Chondrocyte (in vitro differentiated cells): Measurements from ENCODE around the gene DIP2C. TPM values are rescaled to one million over a fixed set of nuclear protein-coding genes. Genes with fewer than 3 reads are reported as not detected.
"Not testable (repeated sequence)": the region's sequence is repeated elsewhere in the genome, so short reads cannot be mapped to it uniquely, and the experiment has no call there.

Source experiments
- DNase-seq: peaks from one replicate; pipeline ENCODE4 v3.0.0; 2021; ENCODE audit warnings: mixed read lengths, low spot score
- H3K27ac Mint-ChIP-seq: one replicate; pipeline ENCODE4 v1.8.0; 2021; ENCODE audit warnings: mild to moderate bottlenecking, moderate library complexity, mixed read lengths; ENCODE audit not compliant: unreplicated experiment
- H3K27me3 Mint-ChIP-seq: 2 replicates; pipeline ENCODE4 v1.8.0; 2021; ENCODE audit warnings: low read depth, mixed read lengths
- H3K36me3 Mint-ChIP-seq: 2 replicates; pipeline ENCODE4 v1.8.0; 2021; ENCODE audit warnings: low read depth, mixed read lengths
- H3K4me1 Mint-ChIP-seq: 2 replicates; pipeline ENCODE4 v1.8.0; 2021; ENCODE audit warnings: low read depth, mild to moderate bottlenecking, mixed read lengths
- H3K4me3 Mint-ChIP-seq: one replicate; pipeline ENCODE4 v1.8.0; 2021; ENCODE audit warnings: mild to moderate bottlenecking, moderate library complexity, mixed read lengths; ENCODE audit not compliant: unreplicated experiment
- H3K9me3 Mint-ChIP-seq: 2 replicates; pipeline ENCODE4 v1.8.0; 2021; ENCODE audit warnings: low read depth, mixed read lengths
- CTCF ChIP-seq: fragments of 200-600 bp; sonication (generic); IDR thresholded peaks from 2 replicates; pipeline ENCODE4 v1.5.0; 2021; ENCODE audit warnings: antibody characterized with exemption, mild to moderate bottlenecking, moderate library complexity
- total RNA-seq: library from RNA; stranded (reverse); gene quantifications from 3 replicates; pipeline ENCODE4 v1.2.1, GENCODE V29; 2021

The DIP2C gene
- total RNA-seq, 1 donor from 2014 or later = 47.9 TPM

- Mint-ChIP-seq H3K27ac (no peak overlapping the region), H3K9me3 (no peaks in the 10 kb centered on the region), H3K27me3 (no peaks in the 10 kb centered on the region), H3K4me3 (no peak overlapping the region), H3K36me3 (peaks cover 36% of the 10 kb centered on the region), H3K4me1 (no peaks in the 10 kb centered on the region)
- no peak for DNase-seq
- TF ChIP-seq CTCF = no peak
These were observed 341.0 kb downstream of the DIP2C start for GRCh38 chr10:348456-348855.

DNA sequence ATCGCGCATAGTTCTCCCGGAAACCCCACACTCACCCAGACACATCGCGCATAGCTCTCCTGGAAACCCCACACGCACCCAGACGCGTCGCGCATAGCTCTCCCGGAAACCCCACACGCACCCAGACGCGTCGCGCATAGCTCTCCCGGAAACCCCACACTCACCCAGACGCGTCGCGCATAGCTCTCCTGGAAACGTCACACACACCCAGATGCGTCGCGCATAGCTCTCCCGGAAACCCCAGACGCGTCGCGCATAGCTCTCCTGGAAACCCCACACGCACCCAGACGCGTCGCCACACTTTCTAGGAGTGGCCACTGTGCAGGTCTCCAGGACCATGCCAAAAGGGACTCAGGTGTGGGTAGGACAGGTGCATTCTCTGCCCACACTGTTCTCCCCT is 341.7 kb downstream of the DIP2C start:
- H3K36me3 Mint-ChIP-seq = peaks cover 36% of the 10 kb centered on the region
- not testable (repeated sequence) for H3K27ac Mint-ChIP-seq, H3K27me3 Mint-ChIP-seq, H3K4me3 Mint-ChIP-seq, H3K9me3 Mint-ChIP-seq, DNase-seq, H3K4me1 Mint-ChIP-seq

DNA sequence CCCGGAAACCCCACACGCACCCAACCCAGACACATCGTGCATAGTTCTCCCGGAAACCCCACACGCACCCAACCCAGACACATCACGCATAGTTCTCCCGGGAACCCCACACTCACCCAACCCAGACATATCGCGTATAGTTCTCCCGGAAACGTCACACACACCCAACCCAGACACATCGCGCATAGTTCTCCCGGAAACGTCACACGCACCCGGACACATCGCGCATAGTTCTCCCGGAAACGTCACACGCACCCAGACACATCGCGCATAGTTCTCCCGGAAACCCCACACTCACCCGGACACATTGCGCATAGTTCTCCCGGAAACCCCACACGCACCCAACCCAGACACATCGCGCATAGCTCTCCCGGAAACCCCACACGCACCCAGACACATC is 342.3 kb downstream of the DIP2C start:
- not testable (repeated sequence) for H3K9me3 Mint-ChIP-seq, H3K4me3 Mint-ChIP-seq, H3K27me3 Mint-ChIP-seq, H3K4me1 Mint-ChIP-seq, H3K27ac Mint-ChIP-seq, DNase-seq
- H3K36me3 Mint-ChIP-seq = peaks cover 37% of the 10 kb centered on the region

GRCh38 chr10:344582-345200 is 344.8 kb downstream of the DIP2C start:
- no peak for TF ChIP-seq CTCF
- H3K9me3 Mint-ChIP-seq = no peaks in the 10 kb centered on the region
- H3K27ac Mint-ChIP-seq = peak overlapping the region; percentile 81

DNA sequence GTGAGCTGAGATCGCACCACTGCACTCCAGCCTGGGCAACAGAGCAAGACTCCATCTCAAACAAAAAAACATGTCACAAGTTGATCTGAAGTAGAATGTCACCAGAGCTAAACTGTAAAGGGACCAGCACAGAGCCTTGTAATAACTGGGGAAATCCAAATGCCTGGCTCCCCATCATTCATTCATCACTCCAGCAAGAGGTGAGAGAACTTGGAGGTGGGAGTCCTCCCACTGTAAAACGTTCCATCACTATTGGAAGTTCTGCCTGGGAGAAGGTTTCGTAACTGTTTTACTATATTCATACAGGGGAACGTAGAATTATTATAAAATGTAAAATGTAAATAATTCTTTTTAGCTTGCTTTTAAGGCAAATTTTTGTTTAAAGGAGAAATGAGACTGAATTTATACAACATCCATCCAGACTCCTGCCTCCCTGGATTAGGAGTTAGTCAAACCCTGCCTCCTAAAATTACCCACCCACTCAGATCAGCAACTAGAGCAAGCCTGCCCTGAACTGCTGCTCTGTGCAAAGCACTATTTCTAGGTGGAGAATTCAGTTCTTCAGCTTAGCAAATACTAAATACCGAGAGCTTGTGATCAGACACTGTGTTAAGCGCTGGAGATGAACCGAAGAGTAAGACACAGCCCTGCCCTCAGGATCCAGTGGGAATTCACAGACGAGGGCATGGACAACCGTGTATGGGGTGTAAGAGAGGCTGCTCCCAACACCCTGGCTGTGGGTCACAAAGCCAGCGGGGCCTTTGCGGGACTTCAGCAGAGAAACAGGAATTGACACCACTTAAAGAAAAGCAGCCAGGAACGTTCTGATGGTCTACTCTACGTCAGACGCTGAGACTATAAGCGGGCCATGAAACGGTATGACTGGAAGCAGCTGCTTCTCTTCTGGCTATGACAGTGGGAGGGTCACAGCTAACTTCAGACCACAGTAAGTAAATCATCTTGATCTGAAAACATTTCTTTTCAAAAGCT is 345.9 kb downstream of the DIP2C start:
- Mint-ChIP-seq H3K4me1 (peaks cover 16% of the 10 kb centered on the region), H3K4me3 (no peak overlapping the region), H3K36me3 (peaks cover 24% of the 10 kb centered on the region), H3K27me3 (no peaks in the 10 kb centered on the region), H3K27ac (no peak overlapping the region), H3K9me3 (no peaks in the 10 kb centered on the region)
- DNase-seq = no peak
- no peak for TF ChIP-seq CTCF

More at GRCh38 chr10:344582-345200, 344.8 kb downstream of the DIP2C start:
- H3K4me1 Mint-ChIP-seq = peaks cover 5% of the 10 kb centered on the region
- no peak for DNase-seq
- H3K27me3 Mint-ChIP-seq = no peaks in the 10 kb centered on the region
- peaks cover 25% of the 10 kb centered on the region for H3K36me3 Mint-ChIP-seq
- no peak overlapping the region for H3K4me3 Mint-ChIP-seq

DNA sequence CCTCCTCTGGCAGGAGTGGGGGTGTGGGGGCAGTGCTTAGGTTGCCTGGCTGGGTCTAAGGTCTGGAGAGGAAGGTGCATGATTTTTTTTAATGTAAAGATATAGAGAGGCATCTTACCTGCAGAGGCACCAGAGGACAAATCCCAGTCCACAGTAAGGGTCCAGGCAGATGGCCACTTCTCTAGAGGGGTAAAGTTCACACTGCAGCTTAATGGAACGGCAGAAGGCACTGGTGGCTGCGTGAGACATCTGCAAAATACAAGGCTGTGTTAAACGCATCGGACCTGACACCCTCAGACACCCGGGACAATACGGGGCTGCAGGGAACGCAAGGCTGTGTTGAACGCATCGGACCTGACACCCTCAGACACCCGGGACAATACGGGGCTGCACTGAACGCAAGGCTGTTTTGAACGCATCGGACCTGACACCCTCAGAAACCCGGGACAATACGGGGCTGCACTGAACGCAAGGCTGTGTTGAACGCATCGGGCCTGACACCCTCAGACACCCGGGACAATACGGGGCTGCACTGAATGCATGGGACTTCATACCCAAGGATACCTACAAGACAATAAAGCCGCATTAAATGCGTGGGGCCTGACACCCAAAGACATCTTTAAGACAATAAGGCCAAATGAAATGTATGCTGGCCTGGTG is 348.3 kb downstream of the DIP2C start:
- Mint-ChIP-seq H3K27ac (no peak overlapping the region), H3K27me3 (no peaks in the 10 kb centered on the region), H3K9me3 (no peaks in the 10 kb centered on the region), H3K4me3 (no peak overlapping the region), H3K4me1 (peaks cover 26% of the 10 kb centered on the region), H3K36me3 (peaks cover 28% of the 10 kb centered on the region)
- DNase-seq = no peak
- no peak for TF ChIP-seq CTCF
